WI38 (cell line): ENCODE measurements around the gene CREBZF.

Experiments used
- H3K4me3 ChIP-seq: 2 replicates; pipeline ENCODE4 v1.5.1; 2011; ENCODE audit warnings: low read depth, mild to moderate bottlenecking, control low read depth, low read length
- TF ChIP-seq, protein P1 (sequence below): IDR thresholded peaks from 2 replicates; pipeline ENCODE4 v1.5.1; 2012; ENCODE audit warnings: low read depth, mild to moderate bottlenecking, control low read depth, low read length

CREBZF gene

DNA sequence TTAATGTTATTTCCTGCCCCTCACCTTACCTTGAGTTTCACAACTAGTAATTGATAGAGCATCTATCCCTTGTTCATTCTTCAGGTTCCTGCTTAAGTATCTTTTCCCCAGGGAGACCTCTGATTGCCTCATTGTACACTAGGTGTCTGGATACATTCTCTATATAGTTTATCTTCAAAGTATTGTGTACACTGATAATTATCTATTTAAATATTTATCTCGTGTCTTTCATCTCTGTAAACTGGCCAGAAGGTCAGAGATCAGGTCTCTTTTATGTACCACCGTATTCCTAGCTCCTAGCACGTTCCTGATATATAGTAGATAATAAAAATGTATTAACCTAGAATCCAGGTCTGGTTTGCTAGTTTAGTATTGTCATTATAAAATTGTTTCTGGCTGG is 30.2 kb downstream of the CREBZF start:
- no peak overlapping the region for H3K4me3 ChIP-seq

DNA sequence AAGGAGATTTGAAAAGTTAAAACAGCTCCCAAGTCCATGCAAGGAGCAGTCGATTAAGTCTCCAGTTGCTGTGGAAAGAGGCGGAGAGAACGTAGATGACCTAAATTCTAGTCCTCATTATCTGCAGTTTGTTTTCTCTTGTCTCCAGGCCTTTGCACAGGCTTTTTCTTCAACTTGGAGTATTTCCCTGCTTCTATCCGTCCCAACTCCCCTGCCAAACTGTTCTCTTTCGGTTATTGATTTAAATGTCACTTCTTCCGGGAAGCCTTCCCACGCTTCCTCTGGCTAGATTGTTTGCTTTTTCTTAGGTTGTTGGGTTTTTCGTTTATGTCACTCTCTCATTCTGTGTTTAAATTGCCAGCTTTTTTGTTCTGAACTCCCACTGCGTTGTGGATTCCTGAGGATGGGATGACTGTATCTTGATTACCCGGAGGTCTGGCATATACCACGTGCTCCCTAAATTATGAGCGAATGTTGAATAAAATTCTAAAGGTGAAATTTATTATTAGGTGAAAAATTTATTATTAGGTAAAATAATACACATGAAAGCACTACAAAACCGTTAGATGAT is 36.1 kb downstream of the CREBZF start:
- TF ChIP-seq, protein P1, sequence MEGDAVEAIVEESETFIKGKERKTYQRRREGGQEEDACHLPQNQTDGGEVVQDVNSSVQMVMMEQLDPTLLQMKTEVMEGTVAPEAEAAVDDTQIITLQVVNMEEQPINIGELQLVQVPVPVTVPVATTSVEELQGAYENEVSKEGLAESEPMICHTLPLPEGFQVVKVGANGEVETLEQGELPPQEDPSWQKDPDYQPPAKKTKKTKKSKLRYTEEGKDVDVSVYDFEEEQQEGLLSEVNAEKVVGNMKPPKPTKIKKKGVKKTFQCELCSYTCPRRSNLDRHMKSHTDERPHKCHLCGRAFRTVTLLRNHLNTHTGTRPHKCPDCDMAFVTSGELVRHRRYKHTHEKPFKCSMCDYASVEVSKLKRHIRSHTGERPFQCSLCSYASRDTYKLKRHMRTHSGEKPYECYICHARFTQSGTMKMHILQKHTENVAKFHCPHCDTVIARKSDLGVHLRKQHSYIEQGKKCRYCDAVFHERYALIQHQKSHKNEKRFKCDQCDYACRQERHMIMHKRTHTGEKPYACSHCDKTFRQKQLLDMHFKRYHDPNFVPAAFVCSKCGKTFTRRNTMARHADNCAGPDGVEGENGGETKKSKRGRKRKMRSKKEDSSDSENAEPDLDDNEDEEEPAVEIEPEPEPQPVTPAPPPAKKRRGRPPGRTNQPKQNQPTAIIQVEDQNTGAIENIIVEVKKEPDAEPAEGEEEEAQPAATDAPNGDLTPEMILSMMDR, result no peak
- H3K4me3 ChIP-seq, result peak overlapping the region; percentile 92

More for the DNA sequence above, 30.2 kb downstream of the CREBZF start:
- TF ChIP-seq, protein P1, result no peak

DNA sequence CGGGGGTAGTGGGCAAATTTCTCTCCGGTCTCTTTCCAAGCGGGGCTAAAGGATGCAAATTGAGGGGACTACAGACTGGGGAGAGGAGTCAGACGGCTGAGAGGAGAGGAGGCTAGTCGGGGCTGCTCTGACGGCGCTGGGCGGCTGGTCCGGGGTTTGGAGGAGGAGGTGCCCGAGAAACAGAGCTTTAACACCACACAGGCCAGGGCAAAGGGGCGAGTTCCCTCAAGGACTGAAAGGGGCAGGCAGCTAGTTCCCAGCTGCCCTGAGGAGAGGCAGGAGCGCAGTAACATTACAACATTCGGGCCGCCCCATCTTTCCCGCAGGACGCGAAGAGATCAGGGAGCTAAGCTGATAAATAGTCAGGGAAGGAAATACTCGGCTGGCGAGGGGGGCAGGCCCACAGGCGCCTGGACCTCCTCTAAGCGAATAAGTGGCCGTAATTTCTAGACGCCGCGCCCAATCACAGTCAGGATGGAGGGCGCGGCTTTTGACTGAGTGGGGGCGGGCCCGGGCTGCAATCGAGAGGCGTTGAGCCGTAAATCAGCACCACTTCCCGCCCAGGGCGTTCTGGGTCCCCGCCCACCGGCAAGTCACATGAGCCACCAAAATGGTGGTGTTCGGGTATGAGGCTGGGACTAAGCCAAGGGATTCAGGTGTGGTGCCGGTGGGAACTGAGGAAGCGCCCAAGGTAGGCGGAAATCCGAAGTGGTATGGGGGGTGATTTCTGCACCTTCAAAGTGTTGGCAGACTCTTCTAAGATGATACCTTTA is 36.7 kb downstream of the CREBZF start, which contains the start of gene TMEM126B:
TSS of gene TMEM126B (plus strand) at position 596 of the 773 bp plus-strand sequence. CDS start at position 611, 15 bp downstream.
- TF ChIP-seq, protein P1, result no peak
- H3K4me3 ChIP-seq, result peak within 1 kb of the TSS; percentile 92

DNA sequence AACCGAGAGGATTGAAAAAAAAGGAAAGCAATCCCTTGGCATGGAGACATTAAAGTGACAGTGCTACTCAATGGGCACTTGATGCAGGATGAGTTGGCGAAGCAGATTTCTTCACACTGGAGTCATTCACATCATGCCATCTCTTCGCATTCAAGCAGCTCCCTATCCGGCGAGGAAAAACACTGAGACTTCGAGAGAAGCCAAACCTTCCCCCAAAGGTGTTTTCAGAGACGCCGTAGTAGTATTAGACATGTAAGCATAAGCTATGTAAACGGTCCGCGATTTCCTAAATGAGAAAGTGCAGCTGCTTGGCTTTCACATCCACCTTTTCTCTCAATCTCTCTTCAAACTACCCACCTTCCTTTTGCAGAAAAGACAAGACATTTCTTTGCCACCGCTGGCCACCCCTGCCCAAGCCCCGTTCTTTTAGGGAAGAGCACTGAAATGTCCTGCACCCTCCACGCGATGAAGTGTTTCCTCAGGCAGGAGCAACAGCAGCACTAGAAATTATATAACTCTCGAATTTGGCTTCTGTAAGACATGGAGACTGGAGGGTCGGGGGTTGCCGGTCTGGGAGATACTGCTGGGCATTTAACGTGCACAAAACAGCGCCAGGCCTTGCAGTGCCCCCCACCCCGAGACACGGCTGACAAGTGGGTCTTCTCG is 37.5 kb downstream of the CREBZF start, which contains the start of gene DLG2:
TSS of gene DLG2 (minus strand) at position 13 of the 666 bp plus-strand sequence.
- H3K4me3 ChIP-seq, result peak within 1 kb of the TSS; percentile 92
- TF ChIP-seq, protein P1, result no peak

DNA sequence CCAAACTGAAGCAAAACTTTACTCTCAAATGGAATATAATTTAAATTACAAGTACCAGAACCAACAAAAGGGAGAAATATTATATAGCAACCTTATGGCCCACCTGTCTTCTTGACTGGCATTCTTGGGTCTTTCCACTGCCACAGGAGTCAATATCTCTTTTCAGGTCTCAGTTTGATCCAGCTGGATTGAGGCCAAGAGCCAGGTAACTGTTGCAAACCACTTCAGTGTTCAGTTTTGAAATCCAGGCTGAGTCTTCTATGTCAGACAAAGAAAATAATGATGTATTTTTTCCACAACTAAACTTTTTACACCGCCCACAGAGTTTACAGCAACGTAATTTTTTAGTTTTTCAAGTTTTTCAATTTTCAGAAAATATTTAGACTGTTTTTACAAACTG is 38.4 kb downstream of the CREBZF start:
- peak overlapping the region; percentile 92 for H3K4me3 ChIP-seq
- TF ChIP-seq, protein P1, result no peak

DNA sequence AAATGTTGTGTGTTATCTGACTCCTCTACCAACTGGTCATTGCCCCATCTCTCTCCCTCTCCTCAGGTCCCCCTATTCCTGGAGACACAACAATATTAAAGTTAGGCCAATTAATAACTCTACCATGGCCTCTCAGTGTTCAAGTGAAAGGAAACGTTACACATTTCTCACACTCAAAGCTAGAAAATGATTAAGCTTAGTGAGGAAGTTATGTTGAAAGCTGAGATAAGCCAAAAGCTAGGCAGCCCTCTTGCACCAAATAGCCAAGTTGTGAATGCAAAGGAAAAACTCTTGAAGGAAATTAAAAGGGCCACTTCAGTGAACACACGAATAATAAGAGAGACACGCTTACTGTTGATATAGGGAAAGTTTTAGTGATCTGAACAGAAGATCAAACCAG is 44.7 kb downstream of the CREBZF start:
- TF ChIP-seq, protein P1, result no peak

More for the DNA sequence above, 44.7 kb downstream of the CREBZF start:
- no peak overlapping the region for H3K4me3 ChIP-seq
